Transverse colon (tissue), 4 donors: ENCODE data around the gene FOXA1.

ENCODE experiments used
- CTCF ChIP-seq, 5 experiments: fragments of 200-600 bp in 3 of 5; fragments of 450-650 bp in 2 of 5; sonication (generic) in 3 of 5; IDR thresholded peaks; 1 replicate in 2 of 5; 2 replicates in 3 of 5; pipeline ENCODE4 v1.5.1; 2016 to 2017; ENCODE audit warnings: antibody characterized with exemption in 5 of 5, inconsistent platforms in 3 of 5, mild to moderate bottlenecking in 2 of 5, moderate library complexity in 1 of 5
- POLR2AphosphoS5 ChIP-seq, 3 donors: sonication (generic); formaldehyde crosslinking; IDR thresholded peaks; one replicate each; pipeline ENCODE4 v1.6.1; 2016; ENCODE audit warnings: antibody characterized with exemption in 3 of 3

GRCh38 chr14:37559386-37559785 is 35.7 kb downstream of the FOXA1 start:
- TF ChIP-seq CTCF (IDR thresholded peaks at IDR 0.05) = no peak
- TF ChIP-seq POLR2AphosphoS5 (IDR thresholded peaks at IDR 0.05) = no peak
